PC-3 (cell line): ENCODE data around the gene VCX3A.

Experiments used
- EZH2 ChIP-seq: fragments of 300-600 bp; sonication (generic); IDR thresholded peaks from one replicate; pipeline ENCODE4 v1.6.1; 2017; ENCODE audit warnings: antibody characterized with exemption, mild to moderate bottlenecking, low read length; ENCODE audit not compliant: unreplicated experiment
- EZH2phosphoT487 ChIP-seq: fragments of 300-600 bp; sonication (generic); IDR thresholded peaks from 2 replicates; pipeline ENCODE4 v1.6.1; 2018; ENCODE audit warnings: mild to moderate bottlenecking, antibody characterized with exemption, low read length, borderline replicate concordance
- TF ChIP-seq, protein P1 (sequence below): fragments of 300-600 bp; sonication (generic); conservative IDR thresholded peaks from 2 replicates; pipeline ENCODE4 v1.5.1; 2017; ENCODE audit warnings: antibody characterized with exemption, low read depth, mild to moderate bottlenecking, low read length

- TF ChIP-seq, protein P1, sequence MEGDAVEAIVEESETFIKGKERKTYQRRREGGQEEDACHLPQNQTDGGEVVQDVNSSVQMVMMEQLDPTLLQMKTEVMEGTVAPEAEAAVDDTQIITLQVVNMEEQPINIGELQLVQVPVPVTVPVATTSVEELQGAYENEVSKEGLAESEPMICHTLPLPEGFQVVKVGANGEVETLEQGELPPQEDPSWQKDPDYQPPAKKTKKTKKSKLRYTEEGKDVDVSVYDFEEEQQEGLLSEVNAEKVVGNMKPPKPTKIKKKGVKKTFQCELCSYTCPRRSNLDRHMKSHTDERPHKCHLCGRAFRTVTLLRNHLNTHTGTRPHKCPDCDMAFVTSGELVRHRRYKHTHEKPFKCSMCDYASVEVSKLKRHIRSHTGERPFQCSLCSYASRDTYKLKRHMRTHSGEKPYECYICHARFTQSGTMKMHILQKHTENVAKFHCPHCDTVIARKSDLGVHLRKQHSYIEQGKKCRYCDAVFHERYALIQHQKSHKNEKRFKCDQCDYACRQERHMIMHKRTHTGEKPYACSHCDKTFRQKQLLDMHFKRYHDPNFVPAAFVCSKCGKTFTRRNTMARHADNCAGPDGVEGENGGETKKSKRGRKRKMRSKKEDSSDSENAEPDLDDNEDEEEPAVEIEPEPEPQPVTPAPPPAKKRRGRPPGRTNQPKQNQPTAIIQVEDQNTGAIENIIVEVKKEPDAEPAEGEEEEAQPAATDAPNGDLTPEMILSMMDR: no peak
- TF ChIP-seq EZH2 (no peak), EZH2phosphoT487 (no peak)
Measured at GRCh38 chrX:6526564-6527136, 8.3 kb downstream of the VCX3A start.
